WTC11 (cell line): Measurements from ENCODE around the gene GOLGB1.

ENCODE experiments used
- CREM ChIP-seq: sonication (generic); formaldehyde crosslinking; IDR thresholded peaks from 2 replicates; pipeline ENCODE4 v1.8.1; 2022; ENCODE audit warnings: mild to moderate bottlenecking, missing genetic modification reagents, moderate library complexity
- CTCF ChIP-seq: fragments of 200-600 bp; IDR thresholded peaks from 2 replicates; pipeline ENCODE4 v1.8.0; 2022; ENCODE audit warnings: antibody characterized with exemption
- E2F1 ChIP-seq: sonication (generic); formaldehyde crosslinking; IDR thresholded peaks from 2 replicates; pipeline ENCODE4 v1.8.0; 2022; ENCODE audit warnings: mild to moderate bottlenecking, missing genetic modification reagents
- EMX1 ChIP-seq: fragments of 250-450 bp; sonication (Bioruptor Pico); IDR thresholded peaks from 2 replicates; pipeline ENCODE4 v1.8.0; 2021; ENCODE audit warnings: mild to moderate bottlenecking
- FOXP1 ChIP-seq: sonication (generic); formaldehyde crosslinking; IDR thresholded peaks from 2 replicates; pipeline ENCODE4 v1.8.0; 2022; ENCODE audit warnings: missing genetic modification reagents, mild to moderate bottlenecking, moderate library complexity, borderline replicate concordance
- HMGXB4 ChIP-seq: sonication (generic); formaldehyde crosslinking; IDR thresholded peaks from 2 replicates; pipeline ENCODE4 v1.8.1; 2023; ENCODE audit warnings: mild to moderate bottlenecking, moderate library complexity, missing genetic modification reagents
- MLX ChIP-seq: sonication (generic); formaldehyde crosslinking; IDR thresholded peaks from 2 replicates; pipeline ENCODE4 v1.8.1; 2023; ENCODE audit warnings: mild to moderate bottlenecking, missing genetic modification reagents, moderate library complexity
- NR3C1 ChIP-seq: sonication (generic); formaldehyde crosslinking; conservative IDR thresholded peaks from 2 replicates; pipeline ENCODE4 v1.8.1; 2023; ENCODE audit warnings: low read depth, mild to moderate bottlenecking, missing genetic modification reagents
- PRDM15 ChIP-seq: sonication (generic); formaldehyde crosslinking; IDR thresholded peaks from 2 replicates; pipeline ENCODE4 v1.8.0; 2022; ENCODE audit warnings: missing genetic modification reagents
- USF2 ChIP-seq: sonication (generic); formaldehyde crosslinking; IDR thresholded peaks from 2 replicates; pipeline ENCODE4 v1.8.1; 2023; ENCODE audit warnings: mild to moderate bottlenecking, missing genetic modification reagents, moderate library complexity
- ZNF317 ChIP-seq: sonication (generic); formaldehyde crosslinking; IDR thresholded peaks from 2 replicates; pipeline ENCODE4 v1.8.1; 2023; ENCODE audit warnings: low read depth, mild to moderate bottlenecking, moderate library complexity, missing genetic modification reagents, borderline replicate concordance
- ZNF416 ChIP-seq: fragments of 250-450 bp; sonication (Bioruptor Pico); IDR thresholded peaks from 2 replicates; pipeline ENCODE4 v1.9.0; 2021; ENCODE audit warnings: mild to moderate bottlenecking, inconsistent platforms
- ZNF512 ChIP-seq: sonication (generic); formaldehyde crosslinking; IDR thresholded peaks from 2 replicates; pipeline ENCODE4 v1.8.1; 2022; ENCODE audit warnings: missing genetic modification reagents, borderline replicate concordance
- ZNF671 ChIP-seq: fragments of 250-450 bp; sonication (Bioruptor Pico); IDR thresholded peaks from 2 replicates; pipeline ENCODE4 v1.8.0; 2021; ENCODE audit warnings: mild to moderate bottlenecking

GRCh38 chr3:121720163-121720562 lies 29.4 kb downstream of the GOLGB1 start:
- TF ChIP-seq EMX1 (CRISPR knock-in tag) (no peak), CREM (CRISPR knock-in tag) (no peak), PRDM15 (no peak), CTCF (no peak), ZNF671 (CRISPR knock-in tag) (no peak), MLX (CRISPR knock-in tag) (no peak), FOXP1 (CRISPR knock-in tag) (no peak), ZNF416 (CRISPR knock-in tag) (no peak), ZNF317 (no peak), NR3C1 (CRISPR knock-in tag) (no peak), USF2 (no peak), HMGXB4 (CRISPR knock-in tag) (no peak), E2F1 (no peak), ZNF512 (CRISPR knock-in tag) (no peak)
